HG02678 (cell line): ENCODE results near the gene BTG4.

ENCODE experiments used
- ATAC-seq: cut with Tn5 transposase; IDR thresholded peaks from one replicate; pipeline ENCODE4 v1.9.1; 2021; ENCODE audit warnings: mild to moderate bottlenecking, moderate library complexity; ENCODE audit not compliant: unreplicated experiment

The BTG4 gene

DNA sequence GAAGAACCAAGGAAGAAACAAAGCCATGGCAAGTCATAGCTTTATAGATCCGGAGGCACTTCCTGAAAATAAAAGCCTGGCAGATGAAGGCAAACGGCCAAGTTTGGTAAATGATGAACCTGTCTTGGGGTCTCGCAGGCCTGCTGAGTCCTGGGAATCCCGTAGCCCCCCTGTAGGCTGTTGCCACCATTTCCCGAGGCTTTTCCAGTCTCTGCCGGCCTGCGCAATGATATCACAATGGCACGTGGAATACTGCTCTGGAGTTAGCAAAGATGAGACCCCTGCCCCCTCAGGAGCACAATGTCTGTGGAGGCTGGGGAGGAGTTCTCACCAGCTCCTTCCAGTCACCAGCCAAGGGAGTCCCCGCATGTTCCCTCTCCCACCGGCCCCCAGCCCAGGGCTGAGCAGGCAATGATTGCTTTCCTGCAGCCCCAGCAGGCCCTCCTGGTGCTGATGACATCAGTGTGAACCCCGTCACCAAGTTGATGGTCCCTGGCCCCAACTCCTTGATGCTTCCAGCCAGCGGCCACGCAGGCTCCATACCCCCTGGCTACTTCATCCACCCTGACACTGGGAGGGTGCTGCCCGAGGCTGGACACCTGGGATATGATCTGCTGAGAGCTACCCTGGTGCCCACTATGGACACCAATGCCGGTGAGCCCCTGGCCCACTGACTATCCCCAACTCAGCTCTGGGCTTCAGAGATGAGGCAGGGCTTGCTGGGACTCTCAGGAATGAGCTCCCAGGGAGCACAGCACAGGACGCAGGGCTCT is 55.9 kb downstream of the BTG4 start:
- ATAC-seq, result no peak

DNA sequence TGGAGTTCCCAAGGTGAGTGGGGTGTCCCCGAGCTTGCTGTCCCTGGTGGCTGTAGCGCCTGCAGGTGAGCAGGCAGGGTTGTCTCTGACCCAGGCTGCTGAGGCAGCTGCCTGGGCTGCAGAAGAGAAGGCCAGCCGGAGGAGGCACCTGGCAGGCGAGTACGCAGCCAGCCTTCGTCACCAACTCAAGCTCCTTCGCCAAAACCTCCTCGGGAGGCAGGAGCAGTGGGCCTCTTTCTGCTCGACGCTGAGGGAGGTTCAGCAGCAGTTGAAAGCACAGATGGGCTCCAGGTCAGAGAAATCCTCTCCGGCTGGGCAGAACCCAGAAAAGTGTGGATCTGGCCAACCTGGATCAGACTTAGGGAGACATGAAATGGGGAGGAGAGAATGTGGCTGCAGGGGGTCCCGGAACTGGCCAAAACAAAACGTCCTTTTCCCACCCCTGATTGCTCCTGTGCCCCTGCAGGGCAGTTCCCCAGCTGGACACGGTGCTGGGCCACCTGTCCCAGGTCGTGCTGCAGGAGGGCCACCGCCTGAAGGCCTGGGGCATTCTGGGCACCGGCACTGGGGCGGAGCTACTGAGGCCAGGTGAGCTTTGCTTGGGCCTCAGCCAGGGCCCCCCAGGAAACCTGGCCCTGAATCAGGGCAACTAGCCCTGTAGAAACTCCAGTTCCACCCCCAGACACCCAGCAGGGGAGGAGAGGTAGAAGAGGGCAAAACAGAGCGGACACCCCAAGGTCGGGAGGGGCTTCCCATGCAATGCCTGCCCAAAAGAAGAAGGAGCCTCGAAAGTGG is 56.7 kb downstream of the BTG4 start:
- no peak for ATAC-seq

DNA sequence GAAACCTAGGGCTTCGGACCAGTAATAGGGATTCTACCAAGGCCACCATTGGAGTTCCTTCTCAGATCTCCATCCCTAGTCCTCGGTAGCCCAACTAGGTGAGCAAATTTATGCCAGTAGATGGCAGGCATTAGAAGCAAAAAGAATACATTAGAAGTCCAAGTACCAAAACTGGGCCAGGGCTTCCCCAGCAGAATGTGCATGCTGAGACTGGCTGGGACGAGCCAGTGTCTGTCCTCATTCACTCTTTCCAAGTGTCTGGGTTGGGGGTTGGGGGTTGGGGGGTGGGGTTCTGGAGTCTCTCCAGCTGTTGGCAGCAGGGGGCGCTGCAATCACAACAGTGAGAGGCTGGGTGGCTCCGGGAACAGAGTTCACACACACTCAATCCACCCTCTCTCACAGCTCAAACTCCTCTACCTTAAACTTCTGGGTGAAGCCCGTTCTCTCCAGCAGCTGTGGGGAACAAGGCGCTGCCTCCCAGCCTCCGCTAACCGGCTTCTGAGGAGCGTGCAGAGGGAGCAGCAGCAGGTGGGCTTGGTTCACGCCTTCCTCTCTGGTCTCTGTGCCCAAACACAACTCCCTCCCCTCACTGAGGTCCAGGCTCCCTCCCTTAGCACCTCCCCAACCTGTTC is 57.5 kb downstream of the BTG4 start:
- ATAC-seq, result no peak

DNA sequence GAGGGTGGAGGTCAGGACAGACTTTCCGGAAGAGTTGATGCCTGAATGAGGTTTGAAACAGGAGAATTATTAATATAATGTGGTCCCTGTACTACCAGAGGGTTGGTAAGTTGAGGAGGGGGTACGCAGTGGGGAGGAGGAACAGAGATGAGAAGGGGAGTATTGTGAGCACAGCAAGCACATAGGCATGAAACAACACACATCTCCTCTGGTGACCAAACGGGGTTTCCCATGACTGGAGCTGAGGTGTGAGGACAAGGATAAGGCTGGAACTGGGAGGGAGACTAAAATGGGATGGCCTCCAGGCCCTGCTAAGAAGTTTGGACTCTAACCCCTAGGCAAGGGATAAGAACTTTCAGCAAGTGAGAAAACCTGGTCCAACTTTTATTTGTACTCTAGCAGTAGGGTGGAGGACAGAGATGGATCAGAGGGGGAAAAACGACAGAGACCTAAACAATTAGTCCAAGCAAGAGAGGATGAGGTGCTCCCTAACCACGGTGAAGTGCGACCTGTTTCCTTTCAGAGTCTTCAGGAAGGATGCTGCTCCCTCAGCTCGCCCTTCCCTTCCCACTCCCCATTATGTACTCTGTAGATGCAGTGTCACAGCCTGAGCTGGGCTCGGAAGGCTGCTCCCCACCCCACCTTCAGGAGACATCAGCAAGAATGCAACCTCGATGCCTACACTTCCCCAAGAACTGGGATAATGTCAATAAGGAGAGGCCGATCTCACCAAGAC is 59.2 kb downstream of the BTG4 start:
- ATAC-seq, result no peak

DNA sequence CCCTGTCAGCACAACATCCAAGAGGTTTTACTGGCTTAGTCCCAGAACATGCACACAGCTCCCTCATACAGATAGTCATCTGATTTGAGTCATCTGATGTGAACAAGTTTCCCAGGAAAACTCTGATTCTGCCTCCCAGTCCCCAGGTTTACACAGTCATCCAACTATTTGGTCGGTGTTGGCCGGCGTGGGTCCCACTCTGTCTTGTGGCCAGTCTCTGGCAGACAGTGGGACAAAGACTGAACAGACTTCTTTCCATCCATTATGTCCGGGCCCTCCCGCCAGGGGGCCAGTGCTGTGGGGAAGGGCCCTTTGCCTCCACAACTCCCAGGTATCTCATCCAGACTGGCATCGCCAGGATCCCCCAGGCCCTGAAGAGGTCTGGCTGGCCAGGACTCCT is 60.0 kb downstream of the BTG4 start:
- no peak for ATAC-seq

DNA sequence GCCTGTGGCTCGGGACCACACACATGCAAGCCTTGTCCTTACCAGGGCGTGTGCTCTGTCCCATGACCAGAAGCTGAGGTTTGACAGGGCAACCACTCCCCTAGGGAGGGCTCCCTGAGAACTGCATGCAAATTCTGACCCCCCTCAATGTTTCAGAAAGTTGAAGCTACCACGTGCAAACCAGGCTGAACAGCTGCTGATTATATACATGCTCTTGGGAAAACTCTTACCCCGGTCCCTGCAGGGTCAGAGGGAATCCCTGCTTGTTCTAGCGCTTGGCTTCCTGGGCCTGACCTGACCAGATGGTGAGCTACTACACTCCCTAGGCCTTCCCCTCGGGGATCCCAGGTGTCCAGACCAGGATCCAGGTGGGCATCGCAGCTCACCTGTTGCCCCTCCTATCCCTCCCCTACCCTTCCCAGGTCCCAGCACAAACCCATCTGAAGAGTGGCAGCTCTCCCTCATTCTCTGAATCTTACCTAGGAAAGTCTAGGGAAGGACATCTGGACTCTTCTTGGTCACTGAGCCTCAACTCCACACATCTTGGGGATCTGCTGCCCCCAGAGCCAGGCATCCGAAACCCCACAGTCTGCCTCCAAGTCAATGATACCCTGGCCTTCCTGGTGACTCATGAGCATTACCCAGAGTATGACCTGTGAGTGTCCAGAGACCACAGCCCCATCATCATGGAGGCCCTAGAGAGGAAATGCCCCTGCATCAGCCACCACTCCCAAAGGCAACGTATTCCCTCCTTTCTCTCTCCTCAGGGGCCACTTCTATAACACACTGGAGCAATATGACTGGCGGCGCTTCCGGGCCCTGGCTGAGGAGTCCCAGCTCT is 61.5 kb downstream of the BTG4 start:
- ATAC-seq, result peak; percentile 92

DNA sequence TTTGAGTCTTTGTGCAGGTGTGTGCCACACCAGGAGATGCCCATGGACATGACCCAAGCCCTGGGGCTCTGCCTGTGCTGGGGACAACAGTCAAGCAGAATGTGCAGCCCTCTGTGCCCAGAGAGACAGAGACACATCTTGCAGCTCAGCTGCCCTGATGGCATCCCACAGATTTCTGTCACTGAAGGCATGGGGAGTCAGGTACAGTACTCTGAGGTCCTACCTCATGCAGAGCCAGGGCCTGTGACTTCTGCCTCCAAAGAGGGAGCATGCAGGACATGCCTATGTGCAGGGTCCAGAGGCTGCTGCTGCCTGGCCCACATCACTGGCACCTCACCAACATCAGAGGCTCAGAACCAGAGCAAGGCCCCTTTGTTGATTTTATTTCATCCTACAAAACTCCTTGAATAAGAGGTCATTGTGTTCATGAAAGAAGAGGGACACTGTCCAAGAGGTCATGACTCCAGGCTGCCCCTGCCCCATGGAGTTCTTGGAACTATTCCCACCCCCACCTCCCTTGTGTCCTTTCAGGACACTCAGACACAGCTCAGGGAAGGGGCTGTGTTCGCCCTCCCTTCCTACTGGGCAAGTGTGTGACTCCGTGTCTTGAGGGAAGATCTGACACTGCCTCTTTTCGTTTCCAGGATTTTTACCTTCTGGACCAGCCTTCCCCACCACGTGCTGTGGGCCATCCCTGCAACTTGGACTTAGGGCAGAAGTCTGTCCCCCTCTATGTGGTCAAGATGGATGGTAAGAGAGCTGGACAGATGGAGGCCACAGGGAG is 62.3 kb downstream of the BTG4 start:
- ATAC-seq, result no peak

DNA sequence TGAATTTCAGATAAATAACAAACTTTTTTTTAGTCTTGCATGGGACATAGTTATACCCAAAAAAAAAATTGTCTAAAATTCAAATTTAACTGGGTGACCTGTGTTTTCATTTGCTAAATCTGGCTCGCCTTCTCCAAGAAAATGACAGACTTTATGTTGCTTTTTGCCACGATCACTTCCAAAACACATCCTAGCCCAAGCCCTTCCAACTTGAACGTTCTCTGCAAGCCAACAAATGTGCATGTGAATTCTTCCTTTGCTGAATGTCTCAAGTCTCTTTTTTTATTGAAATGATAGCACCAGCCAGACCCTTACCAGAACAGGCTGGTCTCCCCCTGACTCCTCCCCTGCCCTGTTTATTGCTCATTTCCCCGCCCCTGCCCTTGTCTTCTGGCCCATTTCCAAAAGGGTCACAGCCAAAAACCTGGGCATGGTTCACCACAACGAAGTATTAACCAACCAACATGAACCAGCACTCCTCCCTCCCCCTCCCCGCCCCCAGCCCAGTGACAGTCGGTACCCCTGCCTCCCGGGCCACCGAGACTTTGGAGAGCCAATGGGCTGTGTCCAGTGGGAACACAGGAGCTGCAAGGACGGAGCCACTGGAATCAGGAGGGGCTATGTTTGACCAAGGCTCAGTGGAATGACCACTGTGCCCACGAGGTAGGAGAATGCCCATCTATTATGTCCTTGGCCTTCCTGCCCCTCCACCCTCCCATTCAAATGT is 63.2 kb downstream of the BTG4 start:
- ATAC-seq, result no peak

DNA sequence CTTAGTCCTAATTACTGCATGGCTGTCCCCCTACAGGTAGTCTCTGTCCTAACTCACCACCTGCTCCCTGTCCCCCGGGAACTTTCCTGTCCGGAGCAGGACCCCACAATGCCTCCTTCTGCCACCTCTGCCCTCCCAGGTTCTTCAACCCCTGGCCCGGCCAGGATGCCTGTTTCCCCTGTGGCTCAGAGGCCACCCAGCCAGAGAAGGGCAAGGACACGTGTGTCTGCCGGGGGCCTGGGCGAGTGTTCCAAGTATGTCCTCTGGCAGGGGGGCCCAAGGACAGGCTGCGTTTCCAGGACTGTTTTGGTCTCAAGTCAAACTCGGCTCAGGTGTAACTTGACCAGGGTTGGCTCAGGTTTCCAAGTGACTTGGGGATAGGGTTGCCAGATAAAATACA is 63.8 kb downstream of the BTG4 start:
- ATAC-seq, result no peak

DNA sequence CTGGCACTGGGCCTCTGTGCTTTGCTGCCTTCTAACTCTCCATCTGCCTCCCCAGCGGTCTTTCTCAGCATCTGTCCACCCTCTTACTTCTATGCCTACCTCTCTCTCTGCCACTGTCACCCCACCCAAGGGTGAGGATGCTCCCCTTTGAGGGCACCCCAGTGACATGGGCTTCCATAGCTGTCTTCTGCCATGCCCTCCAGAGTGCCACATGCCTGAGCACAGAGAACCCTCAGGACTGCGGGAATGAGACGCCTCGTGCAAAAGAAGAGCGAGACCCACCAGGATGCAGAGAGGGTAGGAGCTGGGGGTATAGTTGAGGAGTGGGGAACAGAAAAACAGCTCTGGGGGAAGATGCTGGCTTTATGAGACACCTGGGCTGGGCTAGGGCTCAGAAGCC is 64.3 kb downstream of the BTG4 start:
- ATAC-seq, result no peak

DNA sequence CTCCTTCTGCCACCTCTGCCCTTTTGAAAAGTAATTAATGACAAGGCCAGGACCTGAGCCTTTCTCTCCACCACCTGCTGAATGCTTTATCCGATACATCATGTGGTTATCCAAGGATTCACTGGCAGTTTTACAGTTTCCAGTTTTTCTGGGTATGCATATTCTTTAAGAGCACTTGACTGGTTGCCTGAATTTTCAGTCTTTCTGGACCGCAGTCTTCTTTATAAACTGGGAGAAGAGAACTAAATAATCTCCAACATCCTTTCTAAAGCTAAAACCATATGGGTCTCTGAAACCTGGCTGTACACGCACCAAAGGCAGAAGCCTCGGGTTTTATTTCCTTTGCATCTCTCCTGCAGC is 65.1 kb downstream of the BTG4 start:
- ATAC-seq, result no peak

DNA sequence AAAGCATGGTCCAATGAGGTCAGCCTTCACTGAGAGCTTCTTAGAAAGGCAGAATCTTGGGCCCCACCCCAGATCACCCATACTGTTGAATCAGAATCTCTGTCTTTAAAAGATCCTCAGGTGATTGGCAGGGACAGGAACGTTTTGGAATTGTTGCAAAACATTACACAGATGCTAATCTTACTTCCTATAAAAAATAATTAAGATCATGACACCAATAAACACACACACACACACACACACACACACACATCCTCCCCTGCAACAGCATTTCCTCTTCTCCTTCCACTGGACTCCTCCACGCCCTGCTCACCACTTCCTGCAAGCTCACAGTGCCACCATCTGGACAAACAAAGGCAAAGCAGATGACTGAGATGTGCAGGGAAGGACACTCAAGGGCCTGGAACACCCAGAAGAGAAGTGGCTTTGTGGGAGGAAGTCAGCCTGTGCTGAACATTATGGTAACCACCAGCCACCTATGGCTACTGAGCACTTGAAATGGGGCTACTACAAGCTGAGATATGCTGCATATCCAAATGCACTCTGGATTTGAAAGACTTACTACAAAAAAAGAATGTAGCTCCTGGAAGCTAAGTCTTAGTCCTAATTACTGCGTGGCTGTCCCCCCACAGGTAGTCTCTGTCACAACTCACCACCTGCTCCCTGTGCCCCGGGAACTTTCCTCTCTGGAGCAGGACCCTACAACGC is 65.6 kb downstream of the BTG4 start:
- ATAC-seq, result peak; percentile 79

DNA sequence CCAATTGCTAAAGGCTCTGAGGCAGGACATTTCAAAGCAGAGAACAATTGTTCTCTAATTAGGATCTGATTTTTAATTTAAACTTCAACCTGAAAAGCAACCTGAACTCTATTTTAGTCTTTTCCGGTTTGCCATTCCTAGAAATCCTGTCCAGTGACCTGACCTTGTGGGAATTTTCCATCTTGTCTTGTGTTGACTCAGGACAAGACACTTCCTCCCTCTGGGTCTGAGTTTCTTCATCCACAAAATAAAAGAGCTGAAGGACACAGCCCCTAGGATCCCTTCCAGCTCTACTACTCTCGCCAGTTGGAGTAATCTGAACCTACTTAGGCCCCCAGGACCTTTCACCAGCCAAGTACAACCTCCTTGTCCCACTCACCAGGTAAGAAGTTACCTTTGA is 66.6 kb downstream of the BTG4 start:
- no peak for ATAC-seq
